SK-N-SH (cell line): ENCODE results near the gene BTBD2. TPM values are rescaled to one million over a fixed set of nuclear protein-coding genes. Genes with fewer than 3 reads are reported as not detected.

Experiments
- CTCF ChIA-PET: fragments of 300-600, 350-600 bp; formaldehyde crosslinking; extraction: SDS; loops from one replicate; lab custom pipeline; 2021; lab: Yijun Ruan, JAX
- POLR2A ChIA-PET: fragments of 350-600 bp; sonication (Branson Sonifier 250); formaldehyde crosslinking; extraction: SDS; loops from one replicate; lab custom pipeline; 2020; ENCODE audit warnings: antibody characterized with exemption, inconsistent platforms; lab: Yijun Ruan, JAX
- DNase-seq: peaks from one replicate; pipeline ENCODE4 v3.0.0; 2012
- H2AFZ ChIP-seq: fragments of 200-600 bp; sonication (generic); 2 replicates; pipeline ENCODE4 v1.8.1; 2016; ENCODE audit warnings: antibody characterized with exemption, mild to moderate bottlenecking, low read depth
- H3F3A ChIP-seq: fragments of 200-600 bp; sonication (generic); replicated peaks from 2 replicates; pipeline ENCODE3; 2016; ENCODE audit warnings: antibody characterized with exemption, mild to moderate bottlenecking; ENCODE audit not compliant: insufficient read depth
- H3K27ac ChIP-seq, 2 experiments: fragments of 200-500 bp in 1 of 2; fragments of 200-600 bp in 1 of 2; sonication (Bioruptor generic) in 1 of 2; sonication (generic), shearing (Covaris generic) in 1 of 2; 2 replicates each; pipeline versions ENCODE4 v1.5.1 to v1.6.1; 2014 to 2016; ENCODE audit warnings: low read depth in 2 of 2, inconsistent platforms in 1 of 2, low read length in 1 of 2, mild to moderate bottlenecking in 1 of 2, mixed read lengths in 1 of 2
- H3K27me3 ChIP-seq: fragments of 200-600 bp; sonication (generic), shearing (Covaris generic); 2 replicates; pipeline ENCODE4 v1.6.1; 2016; ENCODE audit warnings: mixed run types; ENCODE audit not compliant: insufficient read depth
- H3K36me3 ChIP-seq, 2 experiments: fragments of 200-500 bp in 1 of 2; fragments of 200-600 bp in 1 of 2; sonication (Bioruptor generic) in 1 of 2; sonication (generic) in 1 of 2; replicated peaks in 1 of 2; 2 replicates each; pipeline versions ENCODE3 to v1.5.1; 2014 to 2016; ENCODE audit warnings: low read length in 1 of 2, mild to moderate bottlenecking in 1 of 2; ENCODE audit not compliant: insufficient read depth in 2 of 2, control insufficient read depth in 1 of 2
- H3K4me1 ChIP-seq, 2 experiments: fragments of 200-500 bp in 1 of 2; fragments of 200-600 bp in 1 of 2; sonication (Bioruptor generic) in 1 of 2; sonication (generic), shearing (Covaris generic) in 1 of 2; 2 replicates each; pipeline versions ENCODE4 v1.5.1 to v1.6.1; 2014 to 2016; ENCODE audit warnings: low read depth in 1 of 2, low read length in 1 of 2, mixed run types in 1 of 2; ENCODE audit not compliant: insufficient read depth in 2 of 2, control insufficient read depth in 1 of 2
- H3K4me2 ChIP-seq: fragments of 200-600 bp; sonication (generic), shearing (Covaris generic); 2 replicates; pipeline ENCODE4 v1.6.1; 2017; ENCODE audit warnings: mixed run types
- H3K4me3 ChIP-seq, 2 experiments: fragments of 200-500 bp in 1 of 2; fragments of 200-600 bp in 1 of 2; sonication (Bioruptor generic) in 1 of 2; sonication (generic), shearing (Covaris generic) in 1 of 2; 2 replicates each; pipeline versions ENCODE4 v1.5.1 to v1.8.1; 2014 to 2016; ENCODE audit warnings: low read depth in 2 of 2, inconsistent platforms in 1 of 2, low read length in 1 of 2, mild to moderate bottlenecking in 1 of 2, mixed read lengths in 1 of 2, moderate library complexity in 1 of 2
- H3K79me2 ChIP-seq: fragments of 200-600 bp; sonication (generic); 2 replicates; pipeline ENCODE4 v1.8.1; 2017; ENCODE audit warnings: mild to moderate bottlenecking; ENCODE audit not compliant: insufficient read depth
- H3K9ac ChIP-seq: fragments of 200-600 bp; sonication (generic); 2 replicates; pipeline ENCODE4 v1.6.1; 2017; ENCODE audit warnings: mixed run types
- H3K9me2 ChIP-seq: fragments of 200-600 bp; sonication (generic); 2 replicates; pipeline ENCODE4 v1.6.1; 2017; ENCODE audit warnings: mixed run types
- H3K9me3 ChIP-seq: fragments of 200-600 bp; sonication (generic); 2 replicates; pipeline ENCODE4 v1.6.1; 2017; ENCODE audit warnings: mixed run types, mild to moderate bottlenecking, moderate library complexity
- H4K20me1 ChIP-seq: fragments of 200-600 bp; sonication (generic); 2 replicates; pipeline ENCODE4 v1.6.1; 2017; ENCODE audit warnings: mild to moderate bottlenecking, mixed run types; ENCODE audit not compliant: insufficient read depth
- CHD2 ChIP-seq: fragments of 150-350 bp; IDR thresholded peaks from 2 replicates; pipeline ENCODE4 v1.6.1; 2018; ENCODE audit warnings: low read length; ENCODE audit not compliant: partially characterized antibody
- CTCF ChIP-seq: fragments of 200-600 bp; sonication (generic); IDR thresholded peaks from 2 replicates; pipeline ENCODE4 v1.6.1; 2017; ENCODE audit warnings: antibody characterized with exemption, mild to moderate bottlenecking, moderate library complexity
- FOXM1 ChIP-seq: IDR thresholded peaks from 2 replicates; pipeline ENCODE4 v1.4.0; 2012; ENCODE audit warnings: low read depth, mild to moderate bottlenecking
- GABPA ChIP-seq: IDR thresholded peaks from 2 replicates; pipeline ENCODE4 v1.4.0; 2012; ENCODE audit warnings: low read depth, mild to moderate bottlenecking
- MAX ChIP-seq: IDR thresholded peaks from 2 replicates; pipeline ENCODE4 v1.4.0; 2012; ENCODE audit warnings: low read depth
- MEF2A ChIP-seq: IDR thresholded peaks from 2 replicates; pipeline ENCODE4 v1.4.0; 2012; ENCODE audit warnings: low read depth, borderline replicate concordance
- NRF1 ChIP-seq: IDR thresholded peaks from 2 replicates; pipeline ENCODE4 v1.6.1; 2012; ENCODE audit warnings: low read depth, mild to moderate bottlenecking, low read length
- REST ChIP-seq: IDR thresholded peaks from 2 replicates; pipeline ENCODE4 v1.6.1; 2012; ENCODE audit warnings: mild to moderate bottlenecking, low read depth, low read length, moderate library complexity
- RFX5 ChIP-seq: IDR thresholded peaks from 2 replicates; pipeline ENCODE4 v1.6.1; 2012; ENCODE audit warnings: mild to moderate bottlenecking, improper control_type of control experiment, low read length
- TCF12 ChIP-seq: IDR thresholded peaks from 2 replicates; pipeline ENCODE4 v1.4.0; 2012
- TEAD4 ChIP-seq: IDR thresholded peaks from 2 replicates; pipeline ENCODE4 v1.4.0; 2012; ENCODE audit warnings: mild to moderate bottlenecking, borderline replicate concordance; ENCODE audit not compliant: insufficient read depth
- WGBS: methylation state at CpG from one replicate; pipeline ENCODE4 v1.1.6; 2017; ENCODE audit warnings: low lambda C conversion rate; 5-methylcytosine and 5-hydroxymethylcytosine counted together
- polyA plus RNA-seq, 3 experiments: library from polyadenylated mRNA; depleted of rRNA; stranded (reverse); fragments of >200 nt; gene quantifications; 2 replicates each; pipeline ENCODE4 v1.2.3, GENCODE V29; 2012
- TF ChIP-seq, protein P1 (sequence below): fragments of 150-350 bp; IDR thresholded peaks from 2 replicates; pipeline ENCODE4 v1.6.1; 2016; ENCODE audit warnings: mild to moderate bottlenecking, low read depth, low read length
- TF ChIP-seq, protein P2 (sequence below): IDR thresholded peaks from 2 replicates; pipeline ENCODE4 v1.4.0; 2012; ENCODE audit warnings: low read depth, borderline replicate concordance

The BTBD2 gene
- polyA plus RNA-seq, 1 of the 3 experiments (the other 2 are of a cell fraction) = 66.8 TPM

DNA sequence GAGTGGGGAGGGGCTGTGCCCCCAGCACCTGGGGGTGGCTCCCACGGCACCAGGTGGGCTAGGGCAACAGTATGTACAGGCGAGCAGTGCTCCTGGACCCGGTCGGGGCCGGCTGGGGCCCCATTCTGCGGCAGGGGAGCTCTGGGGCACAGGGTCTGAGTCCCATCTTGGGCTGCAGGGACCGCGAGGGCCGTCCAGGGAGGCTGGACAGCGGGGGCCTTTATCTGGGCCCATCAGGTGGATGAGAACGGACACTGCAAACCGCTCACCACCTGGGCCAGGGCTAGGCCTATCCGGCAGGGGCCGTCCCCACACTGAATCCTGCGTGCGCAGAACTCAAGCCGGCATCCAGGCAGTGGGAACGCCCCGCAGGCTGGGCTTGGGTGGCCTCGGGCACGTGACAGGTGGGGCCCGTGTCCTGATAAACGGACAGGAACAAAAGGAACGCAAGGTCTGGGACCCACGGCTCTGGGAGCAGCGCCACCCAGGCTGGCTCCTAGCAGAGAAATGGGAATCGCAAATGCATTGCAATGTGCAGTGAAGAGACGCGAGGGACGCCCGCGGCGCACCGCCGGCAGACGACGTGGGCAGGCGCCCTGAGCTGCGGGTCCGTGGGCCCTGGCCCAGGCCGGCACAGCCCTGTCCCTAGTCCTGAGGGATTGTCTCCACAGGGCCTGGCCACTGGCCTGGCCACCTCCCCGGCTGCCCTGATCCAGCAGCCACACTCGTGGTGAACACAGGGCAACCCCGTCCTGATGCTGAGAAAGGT lies 29.7 kb downstream of the BTBD2 start:
- H3K36me3 ChIP-seq = peaks cover 17 to 48% of the 10 kb centered on the region in 2 experiments
- CTCF ChIA-PET = no interaction called here
- DNase-seq = no peak

DNA sequence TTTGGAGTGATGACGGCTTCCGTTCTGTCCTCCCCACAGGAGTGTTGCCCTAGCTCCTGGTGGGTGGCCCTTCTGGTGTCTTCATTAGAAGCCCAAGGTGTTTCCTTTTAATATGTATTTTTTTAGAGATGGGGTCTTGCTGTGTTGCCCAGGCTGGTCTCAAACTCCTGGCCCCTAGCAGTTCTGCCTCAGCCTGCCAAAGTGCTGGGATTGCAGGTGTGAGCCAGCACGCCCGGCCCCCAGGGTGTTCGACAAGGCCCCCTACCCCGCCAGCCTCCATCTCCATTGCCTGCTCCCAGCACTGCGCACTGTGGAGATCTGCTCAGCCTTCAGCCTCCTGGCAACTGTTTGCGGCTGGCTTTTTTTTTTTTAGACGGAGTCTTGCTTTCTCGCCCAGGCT lies 31.2 kb downstream of the BTBD2 start:
- Histone ChIP-seq H3K9ac (no peak overlapping the region), H3K4me2 (no peak overlapping the region), H3K36me3 (peaks cover 11 to 46% of the 10 kb centered on the region in 2 experiments), H2AFZ (no peak overlapping the region), H3K9me2 (no peaks in the 10 kb centered on the region), H3K27ac (no peak overlapping the region), H3F3A (peaks cover 21% of the 10 kb centered on the region), H3K9me3 (no peaks in the 10 kb centered on the region), H3K79me2 (no peaks in the 10 kb centered on the region), H4K20me1 (no peaks in the 10 kb centered on the region), H3K27me3 (no peaks in the 10 kb centered on the region), H3K4me1 (no peaks in the 10 kb centered on the region), H3K4me3 (no peak overlapping the region)
- 99% methylated on average over 9 of the region's 10 CpGs for WGBS
- ChIA-PET POLR2A (no interaction called here), CTCF (interaction anchor here (1.1 kb wide), 1 partner anchor 54 kb away, joined by 4 read pairs; no protein-coding TSS in a partner anchor)
- DNase-seq = no peak
- TF ChIP-seq TCF12 = no peak
- TF ChIP-seq NRF1 = no peak
- TF ChIP-seq, protein P1, sequence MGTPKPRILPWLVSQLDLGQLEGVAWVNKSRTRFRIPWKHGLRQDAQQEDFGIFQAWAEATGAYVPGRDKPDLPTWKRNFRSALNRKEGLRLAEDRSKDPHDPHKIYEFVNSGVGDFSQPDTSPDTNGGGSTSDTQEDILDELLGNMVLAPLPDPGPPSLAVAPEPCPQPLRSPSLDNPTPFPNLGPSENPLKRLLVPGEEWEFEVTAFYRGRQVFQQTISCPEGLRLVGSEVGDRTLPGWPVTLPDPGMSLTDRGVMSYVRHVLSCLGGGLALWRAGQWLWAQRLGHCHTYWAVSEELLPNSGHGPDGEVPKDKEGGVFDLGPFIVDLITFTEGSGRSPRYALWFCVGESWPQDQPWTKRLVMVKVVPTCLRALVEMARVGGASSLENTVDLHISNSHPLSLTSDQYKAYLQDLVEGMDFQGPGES = no peak
- no peak for TF ChIP-seq REST
- no peak for TF ChIP-seq MEF2A
- no peak for TF ChIP-seq MAX

More for the DNA sequence above, 29.7 kb downstream of the BTBD2 start:
- no peaks in the 10 kb centered on the region for H3K9me2 ChIP-seq
- no peak overlapping the region for H2AFZ ChIP-seq
- H3K79me2 ChIP-seq = no peaks in the 10 kb centered on the region
- H3K4me3 ChIP-seq = no peak overlapping the region
- H4K20me1 ChIP-seq = 0 out of 2 replicates have a peak, but pooled peaks cover 6% of the 10 kb centered on the region
- TF ChIP-seq CHD2 = no peak
- no peak for TF ChIP-seq CTCF
- TF ChIP-seq MEF2A = no peak
- TF ChIP-seq, protein P2, sequence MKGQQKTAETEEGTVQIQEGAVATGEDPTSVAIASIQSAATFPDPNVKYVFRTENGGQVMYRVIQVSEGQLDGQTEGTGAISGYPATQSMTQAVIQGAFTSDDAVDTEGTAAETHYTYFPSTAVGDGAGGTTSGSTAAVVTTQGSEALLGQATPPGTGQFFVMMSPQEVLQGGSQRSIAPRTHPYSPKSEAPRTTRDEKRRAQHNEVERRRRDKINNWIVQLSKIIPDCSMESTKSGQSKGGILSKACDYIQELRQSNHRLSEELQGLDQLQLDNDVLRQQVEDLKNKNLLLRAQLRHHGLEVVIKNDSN = no peak
- TF ChIP-seq TEAD4 = no peak
- TF ChIP-seq RFX5 = no peak
- TF ChIP-seq FOXM1 = no peak
- TF ChIP-seq, protein P1 = no peak
- TF ChIP-seq GABPA = no peak
- TF ChIP-seq, all 33 proteins: peak for 0
- Histone ChIP-seq H3K9me3 (no peaks in the 10 kb centered on the region), H3K4me2 (no peak overlapping the region), H3F3A (peaks cover 21% of the 10 kb centered on the region), H3K27ac (no peak overlapping the region), H3K27me3 (no peaks in the 10 kb centered on the region), H3K4me1 (no peaks in the 10 kb centered on the region), H3K9ac (no peak overlapping the region)
- 98% methylated on average over 28 of the region's 44 CpGs for WGBS
- POLR2A ChIA-PET = no interaction called here
